ENCODE data around the gene ADAMTSL3.

GRCh38 chr15:83838763-83839162 is 184.8 kb downstream of the ADAMTSL3 start:
- TF ChIP-seq CTCF (IDR thresholded peaks at IDR 0.05; ENCODE audit: low read depth, low read length) = no peak
- no peak for TF ChIP-seq EZH2phosphoT487 (IDR thresholded peaks at IDR 0.05; ENCODE audit: low read depth)
